Esophagus squamous epithelium (tissue), 4 donors: ENCODE results near the gene UBTD1.

Experiments
- CTCF ChIP-seq, 6 experiments: fragments of 450-650 bp in 4 of 6; fragments of 200-600 bp in 2 of 6; sonication (generic) in 2 of 6; IDR thresholded peaks; one replicate each; pipeline ENCODE4 v1.5.1; 2016 to 2019; ENCODE audit warnings: antibody characterized with exemption in 6 of 6, mild to moderate bottlenecking in 4 of 6, moderate library complexity in 4 of 6
- POLR2A ChIP-seq, 4 donors: fragments of 450-650 bp; IDR thresholded peaks; one replicate each; pipeline ENCODE4 v1.6.1; 2017; ENCODE audit warnings: antibody characterized with exemption in 4 of 4, mild to moderate bottlenecking in 4 of 4, moderate library complexity in 3 of 4

- no peak for TF ChIP-seq CTCF (IDR thresholded peaks at IDR 0.05)
- no peak for TF ChIP-seq POLR2A (IDR thresholded peaks at IDR 0.05)
Measured at GRCh38 chr10:97590082-97590747, 91.5 kb downstream of the UBTD1 start.
